K562 (cell line): ENCODE results near the gene LPCAT3. TPM values are rescaled to one million over a fixed set of nuclear protein-coding genes. Genes with fewer than 3 reads are reported as not detected.

Source experiments
- ATAC-seq: fragments of 200-7000 bp; cut with Tn5 transposase; 3 replicates; pipeline ENCODE4 v1.9.1; 2020; ENCODE audit warnings: moderate library complexity
- BruUV-seq: library from RNA; stranded (reverse); fragments of 400-500 nt; replicated peaks from 2 replicates; lab custom pipeline; 2021; lab: Mats Ljungman, UMichigan
- CTCF ChIA-PET: fragments of 300-600 bp; formaldehyde crosslinking; extraction: SDS; loops from one replicate; lab custom pipeline; 2021; ENCODE audit warnings: low intra/inter-chr PET ratio; lab: Yijun Ruan, JAX
- POLR2A ChIA-PET: fragments of 300-600, 350-650 bp; sonication (Branson Sonifier 250); formaldehyde crosslinking; extraction: SDS; loops from one replicate; lab custom pipeline; 2021; ENCODE audit warnings: antibody characterized with exemption, inconsistent platforms; lab: Yijun Ruan, JAX
- DNase-seq, 4 experiments: peaks; one replicate each; pipeline versions ENCODE4 v3.0.0 to v3.0.0-alpha.2; 2011 to 2018; ENCODE audit warnings: low spot score in 3 of 4, mixed read lengths in 3 of 4; ENCODE audit errors: extremely low read depth in 1 of 4
- FAIRE-seq: peaks from 2 replicates; lab custom pipeline; 2011; peaks lifted over from hg19 to GRCh38; lab: Jason Lieb, UNC
- H2AFZ ChIP-seq: 2 replicates; pipeline ENCODE4 v1.6.0; 2011; ENCODE audit warnings: low read depth, low read length, control low read depth, inconsistent platforms
- H3K27ac ChIP-seq: fragments of 200-600 bp; 3 replicates; pipeline ENCODE4 v1.8.0; 2011; ENCODE audit warnings: low read depth, mild to moderate bottlenecking, control low read depth, inconsistent platforms, low read length, moderate library complexity, mixed read lengths; ENCODE audit errors: extremely low read depth
- H3K27me3 ChIP-seq, 2 experiments: fragments of 300-600 bp in 1 of 2; 2 replicates in 1 of 2; 3 replicates in 1 of 2; pipeline versions ENCODE4 v1.6.0 to v1.8.0; 2011; ENCODE audit warnings: inconsistent platforms in 2 of 2, low read length in 2 of 2, mild to moderate bottlenecking in 1 of 2, mixed read lengths in 1 of 2, moderate library complexity in 1 of 2; ENCODE audit not compliant: control insufficient read depth in 2 of 2, insufficient read depth in 2 of 2
- H3K36me3 ChIP-seq: fragments of 300-600 bp; 3 replicates; pipeline ENCODE4 v1.8.0; 2011; ENCODE audit warnings: mild to moderate bottlenecking, low read length, inconsistent platforms; ENCODE audit not compliant: control insufficient read depth, insufficient read depth
- H3K4me1 ChIP-seq, 2 experiments: fragments of 200-600 bp in 1 of 2; replicated peaks in 1 of 2; 2 replicates in 1 of 2; 3 replicates in 1 of 2; pipeline versions ENCODE4 v1.5.1 to v1.8.0; 2011; ENCODE audit warnings: inconsistent platforms in 2 of 2, low read length in 2 of 2, mild to moderate bottlenecking in 1 of 2, mixed read lengths in 1 of 2, moderate library complexity in 1 of 2; ENCODE audit not compliant: control insufficient read depth in 2 of 2, insufficient read depth in 2 of 2
- H3K4me2 ChIP-seq: 2 replicates; pipeline ENCODE4 v1.6.1; 2011; ENCODE audit warnings: low read length, control low read depth, inconsistent platforms, mixed read lengths; ENCODE audit not compliant: insufficient read depth
- H3K4me3 ChIP-seq: fragments of 200-600 bp; sonication (generic), shearing (Covaris generic); 2 replicates; pipeline ENCODE4 v1.5.1; 2016; ENCODE audit warnings: control low read depth, inconsistent platforms
- H3K79me2 ChIP-seq: fragments of 200-600 bp; 3 replicates; pipeline ENCODE4 v1.8.0; 2011; ENCODE audit warnings: low read length, inconsistent platforms; ENCODE audit not compliant: control insufficient read depth, insufficient read depth
- H3K9ac ChIP-seq, 2 experiments: 2 replicates each; pipeline versions ENCODE4 v1.6.0 to v1.6.1; 2011; ENCODE audit warnings: low read depth in 2 of 2, low read length in 2 of 2, control low read depth in 1 of 2, inconsistent platforms in 1 of 2, mild to moderate bottlenecking in 1 of 2, mixed read lengths in 1 of 2; ENCODE audit not compliant: insufficient read depth in 1 of 2
- H3K9me1 ChIP-seq: one replicate; pipeline ENCODE4 v1.6.0; 2011; ENCODE audit warnings: inconsistent platforms, mild to moderate bottlenecking, low read length, moderate library complexity; ENCODE audit not compliant: control insufficient read depth, insufficient read depth
- H3K9me3 ChIP-seq: replicated peaks from 2 replicates; pipeline ENCODE4 v1.5.1; 2011; ENCODE audit warnings: low read depth, low read length, inconsistent platforms; ENCODE audit not compliant: control insufficient read depth, insufficient read depth
- H4K20me1 ChIP-seq: replicated peaks from 2 replicates; pipeline ENCODE4 v1.6.1; 2011; ENCODE audit warnings: low read length, inconsistent platforms, mixed read lengths; ENCODE audit not compliant: control insufficient read depth, insufficient read depth
- ATF3 ChIP-seq, 2 experiments: fragments of 450-650 bp in 1 of 2; sonication (generic) in 1 of 2; formaldehyde crosslinking in 1 of 2; IDR thresholded peaks in 1 of 2; conservative IDR thresholded peaks in 1 of 2; 2 replicates each; pipeline versions ENCODE4 v1.6.1 to v1.8.1; 2016 to 2023; ENCODE audit warnings: mild to moderate bottlenecking in 2 of 2, moderate library complexity in 2 of 2, inconsistent platforms in 1 of 2, missing genetic modification reagents in 1 of 2
- FOS ChIP-seq: IDR thresholded peaks from 3 replicates; pipeline ENCODE4 v1.6.1; 2011; ENCODE audit not compliant: insufficient read length; ENCODE audit errors: extremely low read depth
- FOXP1 ChIP-seq: sonication (generic); formaldehyde crosslinking; IDR thresholded peaks from 2 replicates; pipeline ENCODE4 v1.8.0; 2022; ENCODE audit warnings: mild to moderate bottlenecking, missing genetic modification reagents
- HCFC1 ChIP-seq: IDR thresholded peaks from 2 replicates; pipeline ENCODE4 v1.6.1; 2012; ENCODE audit warnings: low read depth, low read length, improper control_type of control experiment
- KDM5B ChIP-seq: fragments of 200-600 bp; sonication (generic); IDR thresholded peaks from 2 replicates; pipeline ENCODE4 v1.6.1; 2012; ENCODE audit warnings: low read depth, mild to moderate bottlenecking, moderate library complexity, low read length, control low read depth, inconsistent platforms; ENCODE audit not compliant: insufficient replicate concordance
- POLR2A ChIP-seq: fragments of 450-650 bp; conservative IDR thresholded peaks from 2 replicates; pipeline ENCODE4 v1.6.1; 2016
- POLR3G ChIP-seq: IDR thresholded peaks from 2 replicates; pipeline ENCODE4 v1.6.1; 2011; ENCODE audit not compliant: insufficient read length, insufficient replicate concordance; ENCODE audit errors: extremely low read depth
- WGBS: fragments of 100-300 bp; shearing (Covaris generic); methylation state at CpG from one replicate; pipeline ENCODE4 v1.1.6; 2016; ENCODE audit warnings: low coverage, mixed read lengths; ENCODE audit not compliant: insufficient coverage; ENCODE audit errors: missing lambda C conversion rate; 5-methylcytosine and 5-hydroxymethylcytosine counted together
- in situ Hi-C: fragments of 300-500 bp; cut with MboI; formaldehyde crosslinking; loops from 4 replicates; pipeline ENCODE4 v1.15.0; 2018; ENCODE audit warnings: inconsistent platforms, mixed read lengths
- intact Hi-C: fragments of 100-400 bp; cut with micrococcal nuclease; formaldehyde crosslinking; loops from 2 replicates; pipeline ENCODE4 v1.14.2; 2022
- polyA plus RNA-seq, 8 experiments: library from polyadenylated mRNA; depleted of rRNA in 4 of 8; stranded (reverse) in 5 of 8; unstranded in 3 of 8; fragments of >200 nt; fragmentation: Nextera tagmentation in 2 of 8; fragmentation: Illumina TruSeq in 1 of 8; extraction: Ambion mirVana in 2 of 8; extraction: Trizol in 1 of 8; gene quantifications; 2 replicates each; pipeline versions ENCODE4 v1.2.1 to v1.2.3, GENCODE V29; 2011 to 2014; ENCODE audit warnings: inconsistent platforms in 1 of 8, missing spikeins in 1 of 8
- total RNA-seq, 7 experiments: library from RNA; depleted of rRNA in 6 of 7; stranded (reverse); fragments of >200 nt in 6 of 7; fragmentation: Illumina TruSeq in 2 of 7; extraction: Trizol in 2 of 7; gene quantifications; 2 replicates each; pipeline versions ENCODE4 v1.2.1 to v1.2.3, GENCODE V29; 2011 to 2021; ENCODE audit warnings: low replicate concordance in 1 of 7
- TF ChIP-seq, protein P1 (sequence below): fragments of 250-450 bp; sonication (Bioruptor Pico); IDR thresholded peaks from 2 replicates; pipeline ENCODE4 v1.4.0; 2020; ENCODE audit warnings: mild to moderate bottlenecking, moderate library complexity, borderline replicate concordance
- TF ChIP-seq, protein P2 (sequence below): fragments of 450-650 bp; IDR thresholded peaks from 2 replicates; pipeline ENCODE4 v1.6.1; 2016; ENCODE audit warnings: low read depth, mild to moderate bottlenecking, moderate library complexity

The LPCAT3 gene
- total and polyA plus RNA-seq, 9 of the 15 experiments (the other 6 are each of a cell fraction or from before 2014, with no cell fraction given) = 4.9 to 52.5 (median 25.3) TPM

GRCh38 chr12:6975297-6976032, 42.8 kb downstream of the LPCAT3 start:
- in situ Hi-C loops = no loop called here
- FAIRE-seq (no peak), ATAC-seq (no peak), DNase-seq (no peak)
- intact Hi-C loops = no loop called here
- no peaks in the 10 kb centered on the region for H3K27me3 ChIP-seq
- peaks cover 38% of the 10 kb centered on the region for H3K79me2 ChIP-seq
- no peaks in the 10 kb centered on the region for H3K9me3 ChIP-seq
- no peak overlapping the region for H2AFZ ChIP-seq
- 100% methylated on average over 2 of the region's 2 CpGs for WGBS
- TF ChIP-seq POLR2A = 0 out of 2 replicates have a peak, but pooled peaks have one; percentile 25
- TF ChIP-seq HCFC1 = no peak
- ChIA-PET POLR2A (interaction anchor here (0.6 to 2.5 kb wide), 4 partner anchors 14 to 50 kb away, joined by 3 to 9 read pairs (median 4); partner anchors contain the start of genes C12orf57 and RNU7-1), CTCF (no interaction called here)
- H3K4me3 ChIP-seq = no peak overlapping the region
- peaks cover 82% of the 10 kb centered on the region for H3K36me3 ChIP-seq
- H4K20me1 ChIP-seq = no peaks in the 10 kb centered on the region
- no peak overlapping the region for H3K4me2 ChIP-seq
- BruUV-seq = no TSS peak
- H3K9ac ChIP-seq = no peak overlapping the region
- no peak overlapping the region for H3K27ac ChIP-seq
- H3K9me1 ChIP-seq = no peaks in the 10 kb centered on the region
- H3K4me1 ChIP-seq = peaks cover 0 to 4% of the 10 kb centered on the region in 2 experiments; a peak in 1 of 5 replicates

GRCh38 chr12:6974180-6974579, 44.1 kb downstream of the LPCAT3 start:
- ChIA-PET CTCF (no interaction called here), POLR2A (interaction anchor here (0.7 to 2.5 kb wide), 3 partner anchors 9 to 105 kb away, joined by 3 to 9 read pairs (median 5); partner anchors contain the start of genes C12orf57 and RNU7-1)
- H3K9ac ChIP-seq = no peak overlapping the region; a peak in 1 of 4 replicates
- no peak overlapping the region for H3K27ac ChIP-seq
- H4K20me1 ChIP-seq = no peaks in the 10 kb centered on the region
- H2AFZ ChIP-seq = no peak overlapping the region
- peaks cover 74% of the 10 kb centered on the region for H3K36me3 ChIP-seq
- WGBS = 98% methylated on average over 5 of the region's 6 CpGs
- intact Hi-C loops = loop anchor here (5.0 kb wide), 2 partner anchors 43 to 68 kb away; partner anchors contain the start of gene LPCAT3
- H3K4me2 ChIP-seq = no peak overlapping the region
- H3K4me1 ChIP-seq = peaks cover 0 to 4% of the 10 kb centered on the region in 2 experiments; a peak in 2 of 5 replicates
- TF ChIP-seq ATF3 (IDR thresholded peaks at IDR 0.05) (no peak), ATF3 (CRISPR knock-in tag; conservative IDR thresholded peaks at IDR 0.05) (no peak), POLR3G (no peak), FOXP1 (no peak), POLR2A (0 out of 2 replicates have a peak, but pooled peaks have one; percentile 10), FOS (no peak), KDM5B (no peak)
- TF ChIP-seq, protein P1, sequence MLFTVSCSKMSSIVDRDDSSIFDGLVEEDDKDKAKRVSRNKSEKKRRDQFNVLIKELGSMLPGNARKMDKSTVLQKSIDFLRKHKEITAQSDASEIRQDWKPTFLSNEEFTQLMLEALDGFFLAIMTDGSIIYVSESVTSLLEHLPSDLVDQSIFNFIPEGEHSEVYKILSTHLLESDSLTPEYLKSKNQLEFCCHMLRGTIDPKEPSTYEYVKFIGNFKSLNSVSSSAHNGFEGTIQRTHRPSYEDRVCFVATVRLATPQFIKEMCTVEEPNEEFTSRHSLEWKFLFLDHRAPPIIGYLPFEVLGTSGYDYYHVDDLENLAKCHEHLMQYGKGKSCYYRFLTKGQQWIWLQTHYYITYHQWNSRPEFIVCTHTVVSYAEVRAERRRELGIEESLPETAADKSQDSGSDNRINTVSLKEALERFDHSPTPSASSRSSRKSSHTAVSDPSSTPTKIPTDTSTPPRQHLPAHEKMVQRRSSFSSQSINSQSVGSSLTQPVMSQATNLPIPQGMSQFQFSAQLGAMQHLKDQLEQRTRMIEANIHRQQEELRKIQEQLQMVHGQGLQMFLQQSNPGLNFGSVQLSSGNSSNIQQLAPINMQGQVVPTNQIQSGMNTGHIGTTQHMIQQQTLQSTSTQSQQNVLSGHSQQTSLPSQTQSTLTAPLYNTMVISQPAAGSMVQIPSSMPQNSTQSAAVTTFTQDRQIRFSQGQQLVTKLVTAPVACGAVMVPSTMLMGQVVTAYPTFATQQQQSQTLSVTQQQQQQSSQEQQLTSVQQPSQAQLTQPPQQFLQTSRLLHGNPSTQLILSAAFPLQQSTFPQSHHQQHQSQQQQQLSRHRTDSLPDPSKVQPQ (CRISPR knock-in tag) = no peak
- TF ChIP-seq, protein P2, sequence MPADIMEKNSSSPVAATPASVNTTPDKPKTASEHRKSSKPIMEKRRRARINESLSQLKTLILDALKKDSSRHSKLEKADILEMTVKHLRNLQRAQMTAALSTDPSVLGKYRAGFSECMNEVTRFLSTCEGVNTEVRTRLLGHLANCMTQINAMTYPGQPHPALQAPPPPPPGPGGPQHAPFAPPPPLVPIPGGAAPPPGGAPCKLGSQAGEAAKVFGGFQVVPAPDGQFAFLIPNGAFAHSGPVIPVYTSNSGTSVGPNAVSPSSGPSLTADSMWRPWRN = no peak
- DNase-seq (no peak), ATAC-seq (no peak), FAIRE-seq (no peak)
- no peaks in the 10 kb centered on the region for H3K27me3 ChIP-seq
- no peaks in the 10 kb centered on the region for H3K9me1 ChIP-seq
- BruUV-seq = no TSS peak
- in situ Hi-C loops = no loop called here
- no peaks in the 10 kb centered on the region for H3K9me3 ChIP-seq
- peaks cover 51% of the 10 kb centered on the region for H3K79me2 ChIP-seq
- H3K4me3 ChIP-seq = no peak overlapping the region
